Measurements from ENCODE around the gene KCNA2. TPM values are rescaled to one million over a fixed set of nuclear protein-coding genes. Genes with fewer than 3 reads are reported as not detected.

KCNA2 gene
- polyA plus RNA-seq, 3 donors: not detected

DNA sequence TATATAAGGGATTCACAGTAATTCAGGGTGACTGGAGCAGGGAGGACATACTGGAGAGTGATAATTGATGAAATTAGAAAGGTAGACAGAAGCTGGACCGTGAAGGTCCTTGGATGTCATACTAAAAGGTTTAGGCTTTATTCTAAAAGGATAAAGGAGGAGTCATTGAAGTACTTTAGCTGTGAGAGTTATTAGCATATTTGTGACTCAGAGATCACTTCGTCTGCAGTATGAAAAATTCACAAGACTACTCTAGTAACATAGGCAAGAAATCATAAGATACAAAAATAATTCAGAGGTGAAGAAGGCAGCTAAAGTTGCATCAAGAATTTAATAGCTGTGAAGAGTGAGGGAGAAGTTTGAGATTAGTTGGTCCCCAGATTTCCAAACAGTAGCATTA is 42.3 kb upstream of the KCNA2 start:
- peaks cover 0 to 6% (median 0%) of the 10 kb centered on the region in 3 donors for H3K27me3 Mint-ChIP-seq (ENCODE audit: low read depth in 3 of 3)
- no peaks in the 10 kb centered on the region for H3K9me3 ChIP-seq (replicated peaks in 1 of 2; ENCODE audit: control insufficient read depth in 1 of 2, insufficient read depth in 1 of 2, low read length in 2 of 2)
- H3K27ac Mint-ChIP-seq: no peak overlapping the region
- H2AFZ ChIP-seq (ENCODE audit: insufficient read depth, low read depth, low read length, poor library complexity, severe bottlenecking): no peak overlapping the region
- no peak for DNase-seq
- intact Hi-C loops (cut with micrococcal nuclease): loop anchor here (10.0 kb wide), 2 partner anchors 316 to 556 kb away; partner anchors contain the start of genes DENND2D (in 1 of the 2) and LRIF1 (in 1 of the 2)
- H3K9me3 Mint-ChIP-seq: peaks cover 0 to 3% (median 0%) of the 10 kb centered on the region in 7 donors
- 86% methylated on average over 1 of the region's 2 CpGs for WGBS (ENCODE audit: insufficient coverage)
- no peak for TF ChIP-seq CTCF (IDR thresholded peaks at IDR 0.05)
- H3K27me3 ChIP-seq (ENCODE audit: control insufficient read depth in 2 of 2, insufficient read depth in 2 of 2, low read length in 2 of 2): no peaks in the 10 kb centered on the region
- no peak overlapping the region for H3K9ac ChIP-seq (ENCODE audit: insufficient read depth, low read length, poor library complexity, severe bottlenecking)
- peaks cover 44% of the 10 kb centered on the region for H3K4me1 Mint-ChIP-seq
- no peak overlapping the region for H3K27ac ChIP-seq (ENCODE audit: low read depth in 1 of 2, low read length in 2 of 2)
- H3K36me3 ChIP-seq (replicated peaks in 1 of 2; ENCODE audit: control insufficient read depth in 1 of 2, insufficient read depth in 2 of 2, low read length in 2 of 2): no peaks in the 10 kb centered on the region
- no peak overlapping the region for H3K4me3 ChIP-seq (replicated peaks in 1 of 3; ENCODE audit: low read depth in 2 of 3, low read length in 3 of 3)
- no peak overlapping the region for H3K4me3 Mint-ChIP-seq
- H4K20me1 ChIP-seq (ENCODE audit: insufficient read depth, low read length): no peaks in the 10 kb centered on the region
- peaks cover 45 to 58% of the 10 kb centered on the region in 2 donors for H3K4me1 ChIP-seq (ENCODE audit: control insufficient read depth in 1 of 2, insufficient read depth in 2 of 2, low read length in 2 of 2)
- no peak overlapping the region for H3K4me2 ChIP-seq (replicated peaks; ENCODE audit: extremely low read depth, low read length, poor library complexity, severe bottlenecking)
- no peaks in the 10 kb centered on the region for H3K79me2 ChIP-seq (ENCODE audit: insufficient read depth, low read length)
- H3K36me3 Mint-ChIP-seq: peaks cover 0 to 9% of the 10 kb centered on the region in 2 donors

- Histone ChIP-seq H3K27ac (ENCODE audit: low read depth in 1 of 2, low read length in 2 of 2) (no peak overlapping the region), H3K9me3 (replicated peaks in 1 of 2; ENCODE audit: control insufficient read depth in 1 of 2, insufficient read depth in 1 of 2, low read length in 2 of 2) (no peaks in the 10 kb centered on the region), H3K36me3 (replicated peaks in 1 of 2; ENCODE audit: control insufficient read depth in 1 of 2, insufficient read depth in 2 of 2, low read length in 2 of 2) (no peaks in the 10 kb centered on the region), H3K79me2 (ENCODE audit: insufficient read depth, low read length) (no peaks in the 10 kb centered on the region), H3K9ac (ENCODE audit: insufficient read depth, low read length, poor library complexity, severe bottlenecking) (no peak overlapping the region), H3K27me3 (ENCODE audit: control insufficient read depth in 2 of 2, insufficient read depth in 2 of 2, low read length in 2 of 2) (no peaks in the 10 kb centered on the region), H3K4me2 (replicated peaks; ENCODE audit: extremely low read depth, low read length, poor library complexity, severe bottlenecking) (no peak overlapping the region), H3K4me1 (ENCODE audit: control insufficient read depth in 1 of 2, insufficient read depth in 2 of 2, low read length in 2 of 2) (peaks cover 51 to 62% of the 10 kb centered on the region in 2 donors), H4K20me1 (ENCODE audit: insufficient read depth, low read length) (no peaks in the 10 kb centered on the region), H2AFZ (ENCODE audit: insufficient read depth, low read depth, low read length, poor library complexity, severe bottlenecking) (no peak overlapping the region), H3K4me3 (replicated peaks in 1 of 3; ENCODE audit: low read depth in 2 of 3, low read length in 3 of 3) (no peak overlapping the region)
- intact Hi-C loops (cut with micrococcal nuclease): loop anchor here (10.0 kb wide), 2 partner anchors 317 to 557 kb away; partner anchors contain the start of genes DENND2D (in 1 of the 2) and LRIF1 (in 1 of the 2)
- Mint-ChIP-seq H3K27me3 (ENCODE audit: low read depth in 3 of 3) (peaks cover 0 to 6% (median 0%) of the 10 kb centered on the region in 3 donors), H3K36me3 (peaks cover 0 to 6% of the 10 kb centered on the region in 2 donors), H3K27ac (peak overlapping the region in 4 of 7 donors; percentile 20 to 82 (median 62)), H3K9me3 (peaks cover 0 to 8% (median 0%) of the 10 kb centered on the region in 7 donors), H3K4me1 (peaks cover 48% of the 10 kb centered on the region), H3K4me3 (no peak overlapping the region)
- TF ChIP-seq CTCF (IDR thresholded peaks at IDR 0.05): no peak
- WGBS (ENCODE audit: insufficient coverage): 0% methylated on average over 3 of the region's 5 CpGs
- peak in 2 of 3 donors; percentile 60 to 62 for DNase-seq
Observed at GRCh38 chr1:110647254-110647891, 41.2 kb upstream of the KCNA2 start.

Measured in CD14-positive monocyte (primary cell).